Measurements from ENCODE around the gene MGLL.

The MGLL gene

DNA sequence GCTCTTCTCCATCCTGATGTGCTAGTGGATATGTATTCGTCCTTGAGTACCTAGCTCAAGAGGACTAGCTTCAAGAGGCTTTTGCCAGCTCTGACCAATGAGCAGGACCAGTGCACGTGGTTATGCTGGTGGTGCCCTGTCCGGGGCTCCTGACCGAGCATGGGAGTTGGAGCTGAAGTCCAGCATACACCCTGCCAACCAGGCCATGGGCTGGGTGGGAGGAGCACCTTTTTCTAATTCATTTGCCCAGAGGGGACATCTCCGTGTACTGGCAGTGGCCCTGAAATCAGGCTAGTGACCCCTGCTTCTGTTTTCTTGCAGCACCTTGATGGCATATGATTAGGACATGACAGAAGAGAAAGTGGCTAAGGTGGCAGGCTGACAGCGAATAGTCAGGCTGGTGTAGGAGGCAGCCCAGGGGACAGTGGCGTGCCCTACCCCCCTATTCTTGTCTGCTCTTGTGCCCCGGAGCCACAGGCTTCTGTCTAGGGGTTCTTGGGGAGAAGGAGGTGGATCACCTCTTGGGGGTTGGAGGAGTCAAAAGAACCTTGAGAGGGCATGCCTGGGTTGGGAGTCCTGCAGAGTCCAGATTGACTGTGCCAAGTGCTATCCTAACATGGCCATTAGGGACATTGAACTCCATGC lies 176.8 kb downstream of the MGLL start:
- H3K27ac ChIP-seq, result no peak overlapping the region
- TF ChIP-seq, protein P1, sequence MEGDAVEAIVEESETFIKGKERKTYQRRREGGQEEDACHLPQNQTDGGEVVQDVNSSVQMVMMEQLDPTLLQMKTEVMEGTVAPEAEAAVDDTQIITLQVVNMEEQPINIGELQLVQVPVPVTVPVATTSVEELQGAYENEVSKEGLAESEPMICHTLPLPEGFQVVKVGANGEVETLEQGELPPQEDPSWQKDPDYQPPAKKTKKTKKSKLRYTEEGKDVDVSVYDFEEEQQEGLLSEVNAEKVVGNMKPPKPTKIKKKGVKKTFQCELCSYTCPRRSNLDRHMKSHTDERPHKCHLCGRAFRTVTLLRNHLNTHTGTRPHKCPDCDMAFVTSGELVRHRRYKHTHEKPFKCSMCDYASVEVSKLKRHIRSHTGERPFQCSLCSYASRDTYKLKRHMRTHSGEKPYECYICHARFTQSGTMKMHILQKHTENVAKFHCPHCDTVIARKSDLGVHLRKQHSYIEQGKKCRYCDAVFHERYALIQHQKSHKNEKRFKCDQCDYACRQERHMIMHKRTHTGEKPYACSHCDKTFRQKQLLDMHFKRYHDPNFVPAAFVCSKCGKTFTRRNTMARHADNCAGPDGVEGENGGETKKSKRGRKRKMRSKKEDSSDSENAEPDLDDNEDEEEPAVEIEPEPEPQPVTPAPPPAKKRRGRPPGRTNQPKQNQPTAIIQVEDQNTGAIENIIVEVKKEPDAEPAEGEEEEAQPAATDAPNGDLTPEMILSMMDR (conservative IDR thresholded peaks at IDR 0.05), result no peak
- TF ChIP-seq ZFX (IDR thresholded peaks at IDR 0.05), result no peak

DNA sequence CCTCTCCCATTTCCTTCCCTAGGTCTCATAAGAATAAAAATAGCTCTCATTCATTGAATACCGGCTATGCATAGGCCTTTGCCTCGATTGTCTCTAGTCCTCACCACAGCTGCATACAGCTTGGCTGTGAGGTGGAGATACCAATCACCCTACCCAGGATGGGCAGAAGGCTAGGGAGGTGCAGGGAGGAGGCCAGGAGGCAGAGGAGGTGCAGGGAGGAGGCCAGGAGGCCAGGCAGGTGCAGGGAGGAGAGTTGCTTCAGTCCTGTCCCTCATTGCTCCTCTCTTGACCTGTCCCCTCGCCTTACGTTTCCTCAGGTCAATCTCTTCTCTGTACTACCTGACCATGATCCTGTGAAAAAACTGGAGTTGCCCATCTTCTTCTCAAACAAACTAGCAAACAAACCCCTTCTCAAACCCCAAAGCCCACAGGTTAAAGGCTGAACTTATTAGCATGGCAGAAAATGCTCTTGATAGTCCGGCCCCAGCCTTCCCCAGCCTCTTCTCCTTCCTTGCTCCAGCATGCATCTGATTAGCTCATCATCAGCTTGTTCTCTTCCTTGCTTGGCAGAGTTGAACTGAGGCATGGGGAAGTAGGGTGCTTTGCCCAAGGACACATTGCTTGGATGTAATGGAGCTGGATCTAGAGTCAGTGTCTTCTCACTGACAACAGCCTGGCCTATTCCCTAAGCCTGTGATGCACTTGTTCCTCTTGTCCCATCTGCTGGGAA lies 177.5 kb downstream of the MGLL start:
- H3K27ac ChIP-seq, result no peak overlapping the region
- TF ChIP-seq ZFX (IDR thresholded peaks at IDR 0.05), result no peak
- TF ChIP-seq, protein P1 (conservative IDR thresholded peaks at IDR 0.05), result no peak

DNA sequence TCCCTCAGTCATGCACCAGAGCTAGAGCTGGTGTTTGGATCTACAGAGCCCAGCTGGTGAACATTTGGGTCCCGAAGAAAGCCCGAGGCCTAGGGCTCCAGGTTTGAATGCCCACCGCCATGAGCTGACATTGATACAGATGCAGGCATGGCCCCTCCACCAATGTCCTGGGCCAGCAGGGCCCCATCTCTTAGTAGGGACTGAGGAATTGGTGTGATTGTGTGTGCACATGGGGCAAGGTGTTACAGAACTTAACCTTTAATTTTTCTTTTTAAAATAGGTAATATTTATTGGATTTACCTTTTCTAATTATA lies 182.3 kb downstream of the MGLL start:
- TF ChIP-seq, protein P1 (conservative IDR thresholded peaks at IDR 0.05), result no peak
- no peak for TF ChIP-seq ZFX (IDR thresholded peaks at IDR 0.05)
- no peak overlapping the region for H3K27ac ChIP-seq

DNA sequence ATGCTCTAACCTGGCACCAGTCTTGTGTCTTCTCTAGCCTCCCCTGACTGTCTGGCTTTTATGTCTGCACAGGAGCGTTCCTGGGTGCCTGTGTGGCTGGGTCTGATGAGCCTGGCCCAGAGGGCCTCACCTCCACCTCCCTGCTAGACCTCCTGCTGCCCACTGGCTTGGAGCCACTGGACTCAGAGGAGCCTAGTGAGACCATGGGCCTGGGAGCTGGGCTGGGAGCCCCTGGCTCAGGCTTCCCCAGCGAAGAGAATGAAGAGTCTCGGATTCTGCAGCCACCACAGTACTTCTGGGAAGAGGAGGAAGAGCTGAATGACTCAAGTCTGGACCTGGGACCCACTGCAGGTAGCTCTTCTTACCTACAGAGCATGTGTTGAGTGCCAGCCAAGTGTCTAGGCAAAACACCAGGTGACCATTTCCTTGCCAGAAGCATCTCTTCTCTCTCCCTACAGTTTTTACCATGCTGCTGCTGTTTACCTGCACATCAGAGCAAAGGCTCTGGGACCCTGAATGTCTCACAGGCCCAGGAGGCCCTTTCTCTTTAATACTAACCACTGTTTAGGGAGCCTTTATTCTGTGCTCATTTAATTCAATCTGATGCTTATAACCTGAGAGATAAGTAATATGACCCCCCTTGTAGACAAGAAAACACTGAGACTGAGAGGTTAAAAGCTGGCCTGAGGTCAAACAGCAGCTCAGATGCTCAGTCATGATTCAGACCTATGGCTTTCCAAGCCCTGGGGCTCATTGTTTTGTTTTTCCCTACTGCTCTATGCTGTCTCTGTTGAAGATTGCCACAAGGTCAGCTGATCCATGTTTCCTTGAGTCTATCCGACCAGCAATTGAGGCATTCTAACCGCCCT lies 182.9 kb downstream of the MGLL start:
- H3K27ac ChIP-seq, result peak overlapping the region; percentile 9
- TF ChIP-seq ZFX (IDR thresholded peaks at IDR 0.05), result no peak
- TF ChIP-seq, protein P1 (conservative IDR thresholded peaks at IDR 0.05), result no peak

Data from C4-2B (cell line).